ENCODE data around the gene RNPC3. TPM values are rescaled to one million over a fixed set of nuclear protein-coding genes. Genes with fewer than 3 reads are reported as not detected.

The RNPC3 gene, protein sequence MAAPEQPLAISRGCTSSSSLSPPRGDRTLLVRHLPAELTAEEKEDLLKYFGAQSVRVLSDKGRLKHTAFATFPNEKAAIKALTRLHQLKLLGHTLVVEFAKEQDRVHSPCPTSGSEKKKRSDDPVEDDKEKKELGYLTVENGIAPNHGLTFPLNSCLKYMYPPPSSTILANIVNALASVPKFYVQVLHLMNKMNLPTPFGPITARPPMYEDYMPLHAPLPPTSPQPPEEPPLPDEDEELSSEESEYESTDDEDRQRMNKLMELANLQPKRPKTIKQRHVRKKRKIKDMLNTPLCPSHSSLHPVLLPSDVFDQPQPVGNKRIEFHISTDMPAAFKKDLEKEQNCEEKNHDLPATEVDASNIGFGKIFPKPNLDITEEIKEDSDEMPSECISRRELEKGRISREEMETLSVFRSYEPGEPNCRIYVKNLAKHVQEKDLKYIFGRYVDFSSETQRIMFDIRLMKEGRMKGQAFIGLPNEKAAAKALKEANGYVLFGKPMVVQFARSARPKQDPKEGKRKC
- total RNA-seq: 10 to 100 TPM; 64.9 to 92.7 (median 80.6) TPM

DNA sequence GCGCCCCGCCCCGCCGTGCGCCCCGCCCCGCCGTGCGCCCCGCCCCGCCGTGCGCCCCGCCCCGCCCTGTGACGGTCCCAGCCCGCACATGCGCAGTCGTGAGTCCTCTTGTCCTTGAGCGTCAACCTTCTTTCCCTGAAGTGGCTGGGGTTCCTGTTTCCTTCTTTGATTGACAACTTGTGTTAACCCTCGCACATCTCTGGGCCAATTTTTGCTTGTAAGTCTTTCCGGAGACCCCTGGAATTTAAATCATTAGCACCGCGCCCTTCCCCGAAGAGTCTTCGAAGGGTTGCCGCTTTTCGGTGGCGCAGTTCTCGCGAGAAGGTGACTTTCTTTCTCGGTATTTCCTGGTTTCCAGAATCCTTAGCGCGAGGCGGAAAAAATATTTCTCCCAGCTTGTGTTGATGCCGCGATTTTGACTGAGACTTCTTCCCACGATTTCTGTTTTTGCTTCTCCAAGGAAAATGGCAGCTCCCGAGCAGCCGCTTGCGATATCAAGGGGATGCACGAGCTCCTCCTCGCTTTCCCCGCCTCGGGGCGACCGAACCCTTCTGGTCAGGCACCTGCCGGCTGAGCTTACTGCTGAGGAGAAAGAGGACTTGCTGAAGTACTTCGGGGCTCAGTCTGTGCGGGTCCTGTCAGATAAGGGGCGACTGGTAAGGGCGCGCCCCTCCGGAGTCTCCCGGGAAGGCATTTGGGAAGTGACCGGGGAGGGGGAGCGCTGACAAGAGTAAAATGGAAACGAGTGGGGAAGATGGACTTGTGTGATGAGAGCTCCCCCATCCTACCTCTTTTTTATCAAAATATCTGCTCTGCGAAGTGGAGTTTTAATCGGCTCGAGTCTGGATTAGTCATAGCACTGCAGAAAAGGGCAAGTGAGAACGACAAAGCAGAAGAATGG, at the start of gene RNPC3:
Gene RNPC3, plus strand, starts transcription at position 93 of the 901 bp plus-strand sequence. Its CDS starts 372 bp downstream, at position 465.
- no peaks in the 10 kb centered on the region for H3K27me3 ChIP-seq
- peaks cover 15 to 22% of the 10 kb centered on the region in 2 donors for H3K4me1 ChIP-seq
- H3K9me3 ChIP-seq: no peaks in the 10 kb centered on the region
- H3K27ac ChIP-seq: peak within 1 kb of the TSS; percentile 91 to 96 (median 93)
- TF ChIP-seq POLR2A (IDR thresholded peaks at IDR 0.05): peak in 1 of 2 donors; percentile 65
- TF ChIP-seq, protein P1, sequence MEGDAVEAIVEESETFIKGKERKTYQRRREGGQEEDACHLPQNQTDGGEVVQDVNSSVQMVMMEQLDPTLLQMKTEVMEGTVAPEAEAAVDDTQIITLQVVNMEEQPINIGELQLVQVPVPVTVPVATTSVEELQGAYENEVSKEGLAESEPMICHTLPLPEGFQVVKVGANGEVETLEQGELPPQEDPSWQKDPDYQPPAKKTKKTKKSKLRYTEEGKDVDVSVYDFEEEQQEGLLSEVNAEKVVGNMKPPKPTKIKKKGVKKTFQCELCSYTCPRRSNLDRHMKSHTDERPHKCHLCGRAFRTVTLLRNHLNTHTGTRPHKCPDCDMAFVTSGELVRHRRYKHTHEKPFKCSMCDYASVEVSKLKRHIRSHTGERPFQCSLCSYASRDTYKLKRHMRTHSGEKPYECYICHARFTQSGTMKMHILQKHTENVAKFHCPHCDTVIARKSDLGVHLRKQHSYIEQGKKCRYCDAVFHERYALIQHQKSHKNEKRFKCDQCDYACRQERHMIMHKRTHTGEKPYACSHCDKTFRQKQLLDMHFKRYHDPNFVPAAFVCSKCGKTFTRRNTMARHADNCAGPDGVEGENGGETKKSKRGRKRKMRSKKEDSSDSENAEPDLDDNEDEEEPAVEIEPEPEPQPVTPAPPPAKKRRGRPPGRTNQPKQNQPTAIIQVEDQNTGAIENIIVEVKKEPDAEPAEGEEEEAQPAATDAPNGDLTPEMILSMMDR (IDR thresholded peaks at IDR 0.05): peak in 1 of 6 experiments; percentile 20
- peak; percentile 82 to 88 for DNase-seq
- H3K4me3 ChIP-seq (replicated peaks in 1 of 3): peak within 1 kb of the TSS; percentile 61 to 84 (median 77)
- intact Hi-C loops (cut with DNase I): no loop called here
- no peaks in the 10 kb centered on the region for H3K36me3 ChIP-seq
- WGBS, 2 donors: 0% methylated on average over 42 of the region's 62 CpGs

DNA sequence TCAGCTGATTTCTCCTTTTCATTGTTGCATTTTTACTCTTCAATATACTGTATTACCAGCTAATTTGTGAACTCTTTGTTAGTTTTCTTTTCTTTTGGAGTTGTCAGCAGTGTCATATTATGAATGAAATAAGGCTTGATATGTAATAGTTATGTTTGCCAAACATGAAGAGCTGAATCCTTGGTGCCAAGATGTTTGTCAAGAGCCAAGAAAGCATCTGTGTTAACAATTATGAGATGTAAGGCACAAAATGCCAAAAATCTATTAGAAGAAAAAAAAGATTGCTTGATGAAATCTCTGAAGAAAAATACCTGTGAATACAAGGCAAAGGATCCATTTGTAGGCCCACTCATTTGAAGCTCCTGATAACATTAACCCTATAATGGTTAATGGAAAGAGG, 48.4 kb upstream of the RNPC3 start:
- H3K4me1 ChIP-seq: no peaks in the 10 kb centered on the region
- H3K36me3 ChIP-seq: no peaks in the 10 kb centered on the region
- intact Hi-C loops (cut with DNase I): no loop called here
- no peak for DNase-seq
- H3K27me3 ChIP-seq: no peaks in the 10 kb centered on the region
- no peak overlapping the region for H3K4me3 ChIP-seq (replicated peaks in 1 of 3)
- TF ChIP-seq, protein P1 (IDR thresholded peaks at IDR 0.05): no peak
- TF ChIP-seq POLR2A (IDR thresholded peaks at IDR 0.05): no peak
- H3K27ac ChIP-seq: no peak overlapping the region
- H3K9me3 ChIP-seq: no peaks in the 10 kb centered on the region

DNA sequence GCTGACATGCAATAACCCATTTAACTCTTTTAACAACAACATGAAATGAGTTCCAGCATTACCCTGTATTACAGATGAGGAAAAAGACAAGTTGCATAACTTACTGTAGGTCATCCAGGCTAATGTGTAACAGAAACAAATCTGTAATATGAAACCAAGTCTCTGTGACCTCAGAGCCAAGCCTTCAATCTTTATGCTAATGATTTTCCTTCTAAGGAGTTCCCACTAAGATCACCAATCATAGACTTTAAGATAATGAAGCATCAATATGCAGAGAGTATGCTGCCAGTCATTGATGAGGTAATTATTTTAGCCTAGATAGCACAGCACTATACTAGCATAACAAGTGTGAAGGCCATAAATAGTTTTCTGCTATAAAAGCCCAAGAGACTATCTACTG, 35.6 kb upstream of the RNPC3 start:
- no peak overlapping the region for H3K4me3 ChIP-seq (replicated peaks in 1 of 3)
- intact Hi-C loops (cut with DNase I): no loop called here
- DNase-seq: no peak
- no peak overlapping the region for H3K27ac ChIP-seq
- H3K27me3 ChIP-seq: no peaks in the 10 kb centered on the region
- H3K9me3 ChIP-seq: no peaks in the 10 kb centered on the region
- TF ChIP-seq POLR2A (IDR thresholded peaks at IDR 0.05): no peak
- TF ChIP-seq, protein P1 (IDR thresholded peaks at IDR 0.05): no peak
- no peaks in the 10 kb centered on the region for H3K4me1 ChIP-seq
- no peaks in the 10 kb centered on the region for H3K36me3 ChIP-seq

DNA sequence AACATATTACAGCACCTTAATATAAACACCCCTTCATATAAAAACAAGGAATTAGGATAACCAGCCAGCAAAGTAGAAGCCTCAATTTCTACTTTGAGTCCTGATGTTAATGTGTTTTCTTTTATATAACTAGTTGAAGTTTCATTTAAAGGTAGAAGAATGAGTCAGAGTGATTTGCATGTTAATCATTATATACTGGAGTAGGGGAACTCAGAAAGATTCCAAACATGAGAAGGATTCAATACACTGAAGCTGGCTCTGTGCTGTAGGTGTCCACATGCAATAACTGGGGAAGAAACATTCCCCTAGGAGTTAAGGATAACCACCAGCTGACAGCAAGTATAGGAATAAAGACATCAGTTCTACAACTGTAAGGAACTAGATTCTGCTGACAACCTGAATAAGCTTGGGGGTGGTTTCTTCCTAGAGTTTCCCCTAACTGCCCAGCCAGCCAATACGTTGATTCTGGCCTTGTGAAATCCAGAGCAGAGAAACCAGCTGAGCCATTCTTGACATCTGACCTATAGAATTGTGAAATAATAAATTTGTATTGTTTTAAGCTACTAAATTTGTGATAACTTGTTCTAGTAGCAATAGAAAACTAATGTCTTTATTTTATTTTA, 33.4 kb upstream of the RNPC3 start:
- Histone ChIP-seq H3K27ac (no peak overlapping the region), H3K4me1 (no peaks in the 10 kb centered on the region), H3K4me3 (replicated peaks in 1 of 3) (no peak overlapping the region), H3K9me3 (no peaks in the 10 kb centered on the region), H3K36me3 (no peaks in the 10 kb centered on the region), H3K27me3 (no peaks in the 10 kb centered on the region)
- intact Hi-C loops (cut with DNase I): no loop called here
- DNase-seq: no peak
- TF ChIP-seq, protein P1 (IDR thresholded peaks at IDR 0.05): no peak
- no peak for TF ChIP-seq POLR2A (IDR thresholded peaks at IDR 0.05)
- WGBS, 2 donors: 89 to 92% methylated on average over 1 of the region's 1 CpG

Measured in thyroid gland (tissue), 4 donors.